ENCODE results near the gene FCER2. TPM values are rescaled to one million over a fixed set of nuclear protein-coding genes. Genes with fewer than 3 reads are reported as not detected.

The FCER2 gene
- total RNA-seq, 1 donor from 2014 or later = not detected

- no peaks in the 10 kb centered on the region for H3K36me3 Mint-ChIP-seq (ENCODE audit: unreplicated experiment)
Observed at GRCh38 chr19:7662657-7663056, 39.3 kb downstream of the FCER2 start.

GRCh38 chr19:7661744-7662538 is 40.0 kb downstream of the FCER2 start:
- H3K27me3 Mint-ChIP-seq (ENCODE audit: unreplicated experiment) = peaks cover 14% of the 10 kb centered on the region
- no peak for DNase-seq (ENCODE audit: extremely low spot score, unreplicated experiment)
- no peaks in the 10 kb centered on the region for H3K36me3 Mint-ChIP-seq (ENCODE audit: unreplicated experiment)
- peaks cover 2% of the 10 kb centered on the region for H3K4me1 Mint-ChIP-seq (ENCODE audit: unreplicated experiment)
- H3K27ac Mint-ChIP-seq (ENCODE audit: unreplicated experiment) = no peak overlapping the region
- no peak for TF ChIP-seq CTCF (IDR thresholded peaks at IDR 0.05)
- no peak overlapping the region for H3K4me3 Mint-ChIP-seq (ENCODE audit: unreplicated experiment)
- H3K9me3 Mint-ChIP-seq (ENCODE audit: unreplicated experiment) = no peaks in the 10 kb centered on the region

More at GRCh38 chr19:7662657-7663056, 39.3 kb downstream of the FCER2 start:
- Mint-ChIP-seq H3K27ac (ENCODE audit: unreplicated experiment) (no peak overlapping the region), H3K27me3 (ENCODE audit: unreplicated experiment) (peaks cover 14% of the 10 kb centered on the region), H3K4me1 (ENCODE audit: unreplicated experiment) (peaks cover 2% of the 10 kb centered on the region), H3K4me3 (ENCODE audit: unreplicated experiment) (no peak overlapping the region), H3K9me3 (ENCODE audit: unreplicated experiment) (no peaks in the 10 kb centered on the region)
- no peak for TF ChIP-seq CTCF (IDR thresholded peaks at IDR 0.05)
- DNase-seq (ENCODE audit: extremely low spot score, unreplicated experiment) = no peak

GRCh38 chr19:7658219-7658686 is 43.7 kb downstream of the FCER2 start:
- peaks cover 14% of the 10 kb centered on the region for H3K27me3 Mint-ChIP-seq (ENCODE audit: unreplicated experiment)
- no peaks in the 10 kb centered on the region for H3K36me3 Mint-ChIP-seq (ENCODE audit: unreplicated experiment)
- no peak for DNase-seq (ENCODE audit: extremely low spot score, unreplicated experiment)
- no peaks in the 10 kb centered on the region for H3K9me3 Mint-ChIP-seq (ENCODE audit: unreplicated experiment)
- H3K4me3 Mint-ChIP-seq (ENCODE audit: unreplicated experiment) = no peak overlapping the region
- H3K27ac Mint-ChIP-seq (ENCODE audit: unreplicated experiment) = no peak overlapping the region
- no peaks in the 10 kb centered on the region for H3K4me1 Mint-ChIP-seq (ENCODE audit: unreplicated experiment)
- TF ChIP-seq CTCF (IDR thresholded peaks at IDR 0.05) = no peak

GRCh38 chr19:7657131-7657751 is 44.7 kb downstream of the FCER2 start:
- Mint-ChIP-seq H3K27me3 (ENCODE audit: unreplicated experiment) (peaks cover 14% of the 10 kb centered on the region), H3K4me1 (ENCODE audit: unreplicated experiment) (no peaks in the 10 kb centered on the region), H3K36me3 (ENCODE audit: unreplicated experiment) (no peaks in the 10 kb centered on the region), H3K27ac (ENCODE audit: unreplicated experiment) (no peak overlapping the region), H3K9me3 (ENCODE audit: unreplicated experiment) (no peaks in the 10 kb centered on the region), H3K4me3 (ENCODE audit: unreplicated experiment) (no peak overlapping the region)
- TF ChIP-seq CTCF (IDR thresholded peaks at IDR 0.05) = no peak
- DNase-seq (ENCODE audit: extremely low spot score, unreplicated experiment) = no peak

- Mint-ChIP-seq H3K9me3 (ENCODE audit: unreplicated experiment) (no peaks in the 10 kb centered on the region), H3K4me3 (ENCODE audit: unreplicated experiment) (no peak overlapping the region), H3K27ac (ENCODE audit: unreplicated experiment) (no peak overlapping the region), H3K4me1 (ENCODE audit: unreplicated experiment) (peaks cover 3% of the 10 kb centered on the region), H3K36me3 (ENCODE audit: unreplicated experiment) (no peaks in the 10 kb centered on the region), H3K27me3 (ENCODE audit: unreplicated experiment) (peaks cover 17% of the 10 kb centered on the region)
- no peak for TF ChIP-seq CTCF (IDR thresholded peaks at IDR 0.05)
- DNase-seq (ENCODE audit: extremely low spot score, unreplicated experiment) = no peak
Observed at GRCh38 chr19:7655581-7655980, 46.4 kb downstream of the FCER2 start.

Measured in osteocyte (in vitro differentiated cells).